HepG2 (cell line): ENCODE data around the gene URB1. TPM values are rescaled to one million over a fixed set of nuclear protein-coding genes. Genes with fewer than 3 reads are reported as not detected.
A peak's percentile ranks its signal among the peaks of the same experiment; 100 is the strongest.

ENCODE experiments used
- HNF1B ChIP-seq: sonication (generic); formaldehyde crosslinking; IDR thresholded peaks from 2 replicates; pipeline ENCODE4 v1.5.1; 2020; ENCODE audit warnings: mild to moderate bottlenecking, moderate library complexity, missing genetic modification reagents
- MIER2 ChIP-seq: IDR thresholded peaks from 2 replicates; pipeline ENCODE4 v1.6.1; 2016; ENCODE audit warnings: missing biosample characterization, missing genetic modification reagents
- PHF5A ChIP-seq: IDR thresholded peaks from one replicate; pipeline ENCODE4 v1.6.1; 2018; ENCODE audit warnings: low read depth, missing genetic modification reagents; ENCODE audit not compliant: unreplicated experiment
- ZNF282 ChIP-seq: fragments of 450-650 bp; IDR thresholded peaks from 2 replicates; pipeline ENCODE4 v1.6.1; 2018; ENCODE audit not compliant: partially characterized antibody
- ZNF326 ChIP-seq: sonication (generic); formaldehyde crosslinking; IDR thresholded peaks from 2 replicates; pipeline ENCODE4 v1.4.0; 2020; ENCODE audit warnings: missing genetic modification reagents, borderline replicate concordance
- ZNF333 ChIP-seq: sonication (generic); formaldehyde crosslinking; IDR thresholded peaks from 2 replicates; pipeline ENCODE4 v1.4.0; 2020; ENCODE audit warnings: mild to moderate bottlenecking, missing genetic modification reagents, borderline replicate concordance
- ZNF34 ChIP-seq: sonication (generic); formaldehyde crosslinking; IDR thresholded peaks from 2 replicates; pipeline ENCODE4 v1.4.0; 2020; ENCODE audit warnings: mild to moderate bottlenecking, missing genetic modification reagents, borderline replicate concordance
- ZZZ3 ChIP-seq: sonication (generic); formaldehyde crosslinking; IDR thresholded peaks from 2 replicates; pipeline ENCODE4 v1.4.0; 2020; ENCODE audit warnings: missing genetic modification reagents, mild to moderate bottlenecking, borderline replicate concordance
- polyA plus RNA-seq, 8 experiments: library from polyadenylated mRNA; depleted of rRNA in 3 of 8; stranded (reverse) in 7 of 8; unstranded in 1 of 8; fragments of >200 nt; fragmentation: Illumina TruSeq in 4 of 8; extraction: Trizol in 4 of 8; gene quantifications; 2 replicates each; pipeline versions ENCODE4 v1.2.1 to v1.2.3, GENCODE V29; 2011 to 2016; ENCODE audit warnings: low read depth in 4 of 8, missing spikeins in 1 of 8, mixed read lengths in 1 of 8; ENCODE audit not compliant: insufficient read depth in 1 of 8
- total RNA-seq, 5 experiments: library from RNA; depleted of rRNA; stranded (reverse); fragments of >200 nt; fragmentation: Illumina TruSeq; extraction: Trizol; gene quantifications; 2 replicates each; pipeline ENCODE4 v1.2.3, GENCODE V29; 2016; ENCODE audit warnings: low read depth in 1 of 5
- TF ChIP-seq, protein P1 (sequence below): IDR thresholded peaks from 2 replicates; pipeline ENCODE4 v1.6.1; 2016; ENCODE audit warnings: mild to moderate bottlenecking

URB1 gene
- total and polyA plus RNA-seq, 2 of the 13 experiments (the other 11 are each of a cell fraction or from before 2014, with no cell fraction given) = 4.5 to 16.7 TPM

- peak; percentile 70 for TF ChIP-seq HNF1B (CRISPR knock-in tag)
- TF ChIP-seq ZNF333 (CRISPR knock-in tag) = 0 out of 2 replicates have a peak, but pooled peaks have one; percentile 79
- no peak for TF ChIP-seq MIER2 (CRISPR knock-in tag)
- no peak for TF ChIP-seq ZNF326
- TF ChIP-seq, protein P1, sequence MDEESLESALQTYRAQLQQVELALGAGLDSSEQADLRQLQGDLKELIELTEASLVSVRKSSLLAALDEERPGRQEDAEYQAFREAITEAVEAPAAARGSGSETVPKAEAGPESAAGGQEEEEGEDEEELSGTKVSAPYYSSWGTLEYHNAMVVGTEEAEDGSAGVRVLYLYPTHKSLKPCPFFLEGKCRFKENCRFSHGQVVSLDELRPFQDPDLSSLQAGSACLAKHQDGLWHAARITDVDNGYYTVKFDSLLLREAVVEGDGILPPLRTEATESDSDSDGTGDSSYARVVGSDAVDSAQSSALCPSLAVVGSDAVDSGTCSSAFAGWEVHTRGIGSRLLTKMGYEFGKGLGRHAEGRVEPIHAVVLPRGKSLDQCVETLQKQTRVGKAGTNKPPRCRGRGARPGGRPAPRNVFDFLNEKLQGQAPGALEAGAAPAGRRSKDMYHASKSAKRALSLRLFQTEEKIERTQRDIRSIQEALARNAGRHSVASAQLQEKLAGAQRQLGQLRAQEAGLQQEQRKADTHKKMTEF (CRISPR knock-in tag) = peak; percentile 68; the same call in 1 of the 2 replicates
- TF ChIP-seq ZNF282 = no peak
- no peak for TF ChIP-seq ZZZ3 (CRISPR knock-in tag)
- TF ChIP-seq ZNF34 (CRISPR knock-in tag) = no peak
- TF ChIP-seq PHF5A (CRISPR knock-in tag) = no peak
These were observed 114.1 kb downstream of the URB1 start, which contains the start of gene MIS18A (continued) for GRCh38 chr21:32278518-32279376.
